ENCODE data around the gene ABCG2. TPM values are rescaled to one million over a fixed set of nuclear protein-coding genes. Genes with fewer than 3 reads are reported as not detected.
"Not testable (repeated sequence)": the region's sequence is repeated elsewhere in the genome, so short reads cannot be mapped to it uniquely, and the experiment has no call there.

Gene ABCG2
- total RNA-seq, 1 donor from 2014 or later, result 1.0 TPM

DNA sequence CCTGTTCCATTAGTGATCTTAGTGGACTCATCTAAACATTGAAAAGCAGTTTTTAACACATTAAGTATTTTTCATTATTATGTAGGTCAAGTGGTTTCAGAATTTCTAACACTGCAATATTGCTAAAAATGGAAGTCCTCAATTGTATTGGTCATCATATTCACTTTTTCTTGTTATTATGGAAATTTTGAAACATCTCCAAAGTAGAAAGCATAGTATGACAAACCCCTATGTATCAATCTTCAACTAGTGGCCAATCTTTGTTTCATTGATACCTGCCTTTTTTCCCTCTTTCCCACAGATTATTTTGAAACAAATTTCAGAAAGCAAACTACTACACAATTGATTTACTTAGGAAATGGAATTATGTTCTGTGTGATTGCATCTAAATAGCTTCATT, 14.5 kb upstream of the ABCG2 start:
- intact Hi-C loops (cut with DNase I), result no loop called here

DNA sequence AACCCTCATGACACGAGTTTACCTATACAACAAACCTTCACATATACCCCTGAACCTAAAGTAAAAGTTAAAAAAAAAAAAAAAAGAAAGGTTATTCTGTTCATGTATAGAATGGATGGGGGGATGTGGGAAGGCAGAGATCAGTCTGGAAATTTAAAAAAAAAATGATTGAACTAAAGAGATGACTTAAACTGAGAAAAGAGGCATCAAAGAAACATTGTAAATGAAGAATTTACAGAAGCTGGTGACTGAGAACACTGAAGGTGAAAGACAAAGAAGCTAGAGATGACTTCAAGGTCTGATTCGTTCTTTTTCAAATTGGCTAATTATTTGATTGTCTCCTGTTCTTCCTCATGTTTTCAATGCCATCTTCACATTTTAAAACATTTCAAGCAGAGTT, 12.8 kb upstream of the ABCG2 start:
- DNase-seq (ENCODE audit: missing footprints), result no peak
- intact Hi-C loops (cut with DNase I), result no loop called here
- ATAC-seq, result no peak

More for the DNA sequence above, 14.5 kb upstream of the ABCG2 start:
- DNase-seq (ENCODE audit: missing footprints), result no peak
- no peak for ATAC-seq

DNA sequence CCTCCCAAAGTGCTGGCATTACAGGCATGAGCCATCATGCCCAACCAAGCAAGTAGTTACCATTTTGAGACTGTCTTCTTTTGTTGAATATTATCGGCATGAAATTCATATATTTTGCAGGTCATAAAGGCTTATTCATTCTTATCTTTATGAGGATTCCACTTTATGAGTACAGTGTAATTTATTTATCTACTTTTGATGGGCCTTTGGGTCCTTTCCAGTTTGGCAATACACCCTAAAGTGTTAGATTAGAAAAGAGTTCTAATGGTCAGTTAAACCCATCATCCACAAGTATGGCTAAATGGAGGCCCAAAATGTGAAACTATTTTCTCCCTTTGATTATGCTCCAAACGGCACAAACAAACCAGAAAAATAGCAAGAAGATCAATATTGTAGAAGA, 10.9 kb upstream of the ABCG2 start:
- intact Hi-C loops (cut with DNase I), result no loop called here
- no peak for ATAC-seq

DNA sequence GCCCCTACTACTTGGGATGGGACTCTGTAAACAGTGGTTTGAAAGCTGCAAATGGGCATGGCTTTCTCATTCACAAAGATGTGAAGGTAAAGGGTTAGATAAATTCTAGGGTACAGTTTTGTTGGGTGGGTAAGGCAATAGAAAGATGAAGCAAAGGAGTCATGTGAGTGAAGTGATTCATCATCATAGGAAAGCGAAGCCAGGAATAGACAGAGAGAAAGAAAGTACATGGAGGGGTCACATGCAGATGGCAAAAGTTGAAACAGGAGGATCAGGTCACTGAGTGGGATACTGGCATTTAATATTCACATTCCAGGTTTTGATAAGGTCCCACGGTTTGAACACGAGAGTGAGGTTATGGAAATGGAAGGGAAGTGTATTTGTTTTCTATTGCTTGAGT, 8.2 kb upstream of the ABCG2 start:
- ATAC-seq, result no peak
- intact Hi-C loops (cut with DNase I), result no loop called here
- DNase-seq (ENCODE audit: missing footprints), result no peak

More for the DNA sequence above, 10.9 kb upstream of the ABCG2 start:
- DNase-seq (ENCODE audit: missing footprints), result no peak

DNA sequence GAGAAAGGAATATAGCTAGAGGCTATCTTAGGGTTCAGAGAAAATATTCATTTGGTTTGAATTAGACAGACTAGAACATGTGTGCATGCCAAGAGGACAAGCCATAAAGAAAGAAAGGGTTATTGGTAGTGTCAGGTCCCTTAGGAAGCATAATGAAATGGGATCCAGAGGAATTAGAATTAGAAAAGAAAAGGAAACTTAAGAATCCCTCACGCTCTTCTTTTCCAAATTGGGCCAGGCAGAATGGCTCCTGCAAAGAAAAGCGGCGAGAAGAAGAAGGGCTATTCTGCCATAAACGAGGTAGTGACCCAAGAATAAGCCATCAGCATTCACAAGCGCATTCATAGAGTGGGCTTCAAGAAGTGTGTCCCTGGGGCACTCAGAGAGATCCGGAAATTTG, 4.9 kb upstream of the ABCG2 start:
- DNase-seq (ENCODE audit: missing footprints), result no peak
- intact Hi-C loops (cut with DNase I), result no loop called here
- ATAC-seq, result no peak

DNA sequence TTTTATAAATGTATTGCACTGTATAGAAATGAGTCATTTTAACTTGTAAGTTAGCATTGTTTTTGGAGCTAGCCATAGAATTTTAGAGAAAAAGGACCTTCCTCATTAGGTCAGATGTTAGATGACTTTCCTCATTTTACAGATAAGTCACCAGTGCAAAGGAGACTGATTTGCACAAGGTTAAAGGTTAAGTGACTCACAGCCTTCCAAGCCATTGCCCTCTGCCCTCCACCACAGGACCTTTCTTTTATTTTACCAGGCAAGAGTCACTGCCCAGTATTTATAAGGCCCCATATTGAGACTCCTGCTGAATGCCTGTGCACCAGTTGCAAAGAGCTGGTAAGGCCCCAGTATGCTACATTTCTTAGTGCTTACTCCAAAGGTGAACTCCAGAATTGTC, 4.2 kb upstream of the ABCG2 start:
- intact Hi-C loops (cut with DNase I), result no loop called here
- ATAC-seq, result no peak
- DNase-seq (ENCODE audit: missing footprints), result no peak

DNA sequence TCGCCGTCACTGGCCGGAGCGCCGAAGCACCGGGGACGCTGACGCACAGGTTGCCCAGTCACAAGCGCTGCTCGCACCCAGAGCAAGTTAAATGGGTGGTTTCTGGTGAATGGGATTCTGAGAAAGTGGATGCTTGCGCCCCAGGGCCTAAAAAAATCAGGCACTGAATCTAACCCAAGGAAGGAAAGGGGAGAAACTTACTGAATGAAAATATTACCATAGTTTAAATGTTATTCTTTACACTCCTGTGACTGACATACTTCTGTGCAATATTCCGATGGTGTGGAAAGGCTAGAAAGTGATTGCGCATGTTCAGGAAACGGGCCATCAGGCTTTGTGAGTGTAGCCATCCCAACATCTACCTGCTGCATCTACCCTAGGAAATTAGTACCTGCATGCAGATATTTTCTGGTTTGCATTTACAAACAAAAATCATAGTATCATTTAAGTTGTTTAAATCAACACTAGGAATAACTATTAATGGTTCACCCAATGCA, 838 bp upstream of the ABCG2 start:
- peak; percentile 70 for DNase-seq (ENCODE audit: missing footprints)
- ATAC-seq, result no peak
- intact Hi-C loops (cut with DNase I), result no loop called here

DNA sequence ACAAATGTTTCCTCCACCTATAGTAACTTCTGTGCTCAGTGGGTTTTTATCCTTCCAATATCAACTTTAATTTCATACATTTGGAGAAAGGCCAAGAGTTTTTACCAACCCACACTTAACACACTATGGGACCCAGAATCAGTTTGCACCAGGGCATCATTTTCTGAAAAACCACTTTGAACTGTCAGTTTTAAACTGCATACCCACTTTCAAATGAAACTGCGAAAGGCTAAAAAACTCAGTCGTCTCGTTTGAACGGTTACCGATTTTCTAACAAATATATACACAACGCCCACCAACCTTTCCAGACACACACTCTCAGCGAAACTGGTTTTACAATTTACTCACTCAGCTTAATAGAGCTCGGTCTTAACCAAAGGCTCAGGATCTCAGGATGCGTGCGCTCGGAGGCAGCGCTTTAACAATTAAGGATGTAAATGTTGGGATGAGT, 376 bp downstream of the ABCG2 start:
- intact Hi-C loops (cut with DNase I), result no loop called here
- DNase-seq (ENCODE audit: missing footprints) (no peak), ATAC-seq (no peak)

DNA sequence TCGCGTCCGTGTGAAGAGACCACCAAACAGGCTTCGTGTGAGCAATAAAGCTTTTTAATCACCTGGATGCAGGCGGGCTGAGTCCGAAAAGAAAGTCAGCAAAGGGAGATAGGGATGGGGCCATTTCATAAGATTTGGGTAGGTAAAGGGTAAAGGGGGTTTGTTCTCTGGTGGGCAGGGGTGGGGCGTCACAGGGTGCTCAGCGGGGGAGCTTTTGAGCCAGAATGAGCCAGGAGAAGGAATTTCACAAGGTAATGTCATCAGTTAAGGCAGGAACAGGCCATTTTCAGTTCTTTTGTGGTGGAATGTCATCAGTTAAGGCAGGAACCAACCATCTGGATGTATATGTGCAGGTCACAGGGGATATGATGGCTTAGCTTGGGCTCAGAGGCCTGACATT, 6.1 kb downstream of the ABCG2 start:
- intact Hi-C loops (cut with DNase I); DNase-seq (ENCODE audit: missing footprints); ATAC-seq: not testable (repeated sequence)

DNA sequence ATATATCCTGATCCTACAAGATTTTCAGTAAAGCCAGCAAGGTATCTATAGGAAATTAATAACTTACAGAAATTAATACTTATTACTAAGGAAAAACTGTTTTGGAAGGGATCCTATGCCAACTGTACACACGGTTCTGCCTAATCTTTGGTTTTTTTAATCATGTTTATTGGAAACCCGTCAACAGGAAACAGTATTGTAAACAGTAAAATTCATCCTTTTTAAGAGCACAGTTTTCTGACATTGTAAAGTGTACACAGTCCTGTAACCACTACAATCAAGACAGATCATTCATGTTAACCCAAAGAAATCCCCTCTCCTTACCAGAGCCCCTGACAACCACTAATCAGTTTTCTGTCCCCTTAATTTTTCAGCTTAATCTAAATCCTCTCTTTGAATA, 9.9 kb downstream of the ABCG2 start:
- no peak for ATAC-seq
- intact Hi-C loops (cut with DNase I), result no loop called here
- no peak for DNase-seq (ENCODE audit: missing footprints)

DNA sequence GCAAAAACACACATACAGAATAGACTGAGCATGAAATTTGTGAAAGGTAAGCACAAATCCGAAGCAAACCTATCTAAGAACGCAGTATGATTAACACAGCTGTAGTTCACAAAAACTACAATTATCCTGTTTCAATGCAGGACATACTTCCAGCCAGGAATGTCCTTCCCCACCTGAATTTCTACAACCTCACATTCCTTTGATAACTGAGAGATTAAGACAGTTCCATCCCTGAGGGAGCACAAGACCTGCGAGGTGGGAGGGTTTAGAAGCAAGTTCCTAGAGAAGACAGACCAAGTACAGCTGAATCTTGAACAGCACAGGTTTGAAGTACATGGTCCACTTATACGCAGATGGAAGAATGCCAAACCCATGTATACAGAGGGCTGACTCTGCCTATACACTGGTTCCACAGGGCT, 10.6 kb downstream of the ABCG2 start:
- intact Hi-C loops (cut with DNase I), result no loop called here
- no peak for DNase-seq (ENCODE audit: missing footprints)
- ATAC-seq, result no peak

DNA sequence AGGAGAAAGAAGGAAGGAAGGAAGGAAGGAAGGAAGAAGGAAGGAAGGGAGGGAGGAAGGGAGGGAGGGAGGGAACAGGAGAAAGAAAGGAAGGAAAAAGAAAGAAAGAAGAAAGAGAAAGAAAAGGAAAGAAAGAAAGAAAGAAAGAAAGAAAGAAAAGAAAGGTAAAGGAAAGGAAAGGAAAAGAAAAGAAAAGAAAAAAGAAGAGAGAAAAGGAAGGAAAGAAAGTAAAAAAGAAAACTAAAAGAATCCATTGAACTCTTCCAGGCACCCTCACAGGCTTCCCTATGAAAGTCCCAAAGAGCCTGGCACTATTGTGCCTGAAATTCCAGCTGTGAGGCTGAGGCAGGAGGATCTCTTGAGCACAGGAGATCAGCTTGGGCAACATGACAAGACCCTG, 11.5 kb downstream of the ABCG2 start:
- intact Hi-C loops (cut with DNase I), result no loop called here
- DNase-seq (ENCODE audit: missing footprints) (no peak), ATAC-seq (no peak)

DNA sequence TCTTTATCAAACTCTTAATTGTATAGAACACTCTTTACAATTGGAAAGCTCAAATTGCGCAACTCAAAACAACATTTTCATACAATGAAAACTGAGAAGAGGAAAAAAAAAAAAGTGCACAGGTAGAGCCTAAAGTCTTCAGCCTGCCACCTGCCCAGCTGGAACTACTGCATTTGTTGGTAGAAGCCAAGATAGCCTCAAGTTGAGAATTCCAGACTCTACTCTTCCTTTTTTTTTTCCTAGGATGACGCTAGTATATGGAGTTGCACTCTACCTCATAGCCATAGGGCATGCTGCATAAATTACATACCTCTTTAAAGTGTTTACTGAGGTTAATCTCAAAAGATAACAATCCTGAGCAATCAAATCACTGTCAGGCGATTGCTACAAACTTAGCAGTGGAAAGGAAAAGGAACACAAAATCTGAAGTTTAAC, 13.6 kb downstream of the ABCG2 start:
- ATAC-seq (no peak), DNase-seq (ENCODE audit: missing footprints) (no peak)
- intact Hi-C loops (cut with DNase I), result no loop called here

DNA sequence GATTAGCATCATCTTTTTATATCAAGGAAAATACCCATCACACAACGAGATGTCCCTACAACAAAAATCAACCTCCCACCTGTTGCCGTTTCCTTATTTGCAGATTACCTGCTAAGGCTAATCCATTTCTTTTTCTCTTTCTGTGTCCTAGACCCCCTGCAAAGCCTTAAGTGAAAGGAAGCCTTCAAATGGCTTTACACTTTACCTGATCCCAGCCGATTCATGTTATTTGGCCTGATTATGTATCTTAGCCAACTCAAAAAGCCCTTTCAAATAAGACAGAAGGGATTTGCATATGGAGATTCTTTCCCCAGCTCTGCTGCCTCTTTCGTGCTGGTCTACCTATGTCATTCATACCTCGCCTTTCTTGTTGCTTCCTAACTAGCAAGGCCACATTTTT, 14.4 kb downstream of the ABCG2 start:
- DNase-seq (ENCODE audit: missing footprints) (no peak), ATAC-seq (no peak)
- intact Hi-C loops (cut with DNase I), result no loop called here

DNA sequence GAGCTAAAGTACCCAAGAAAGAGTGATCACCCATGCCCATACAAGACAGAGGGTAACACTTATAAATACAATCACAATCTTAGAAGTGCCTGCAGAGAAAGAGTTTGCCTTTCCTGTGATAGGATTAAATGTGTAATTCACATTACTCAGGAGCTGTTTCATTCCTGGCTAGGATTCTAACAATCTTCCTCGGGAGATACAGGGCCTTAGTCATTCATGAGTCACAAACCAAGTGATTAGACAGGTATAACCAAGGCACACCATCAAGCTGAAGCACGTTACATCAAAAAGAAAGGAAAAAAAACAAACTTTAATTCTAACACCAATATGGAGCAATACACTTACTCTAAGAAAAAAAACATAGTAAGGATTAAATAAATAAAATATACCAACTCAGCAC, 14.9 kb downstream of the ABCG2 start:
- intact Hi-C loops (cut with DNase I), result no loop called here
- ATAC-seq (no peak), DNase-seq (ENCODE audit: missing footprints) (no peak)

DNA sequence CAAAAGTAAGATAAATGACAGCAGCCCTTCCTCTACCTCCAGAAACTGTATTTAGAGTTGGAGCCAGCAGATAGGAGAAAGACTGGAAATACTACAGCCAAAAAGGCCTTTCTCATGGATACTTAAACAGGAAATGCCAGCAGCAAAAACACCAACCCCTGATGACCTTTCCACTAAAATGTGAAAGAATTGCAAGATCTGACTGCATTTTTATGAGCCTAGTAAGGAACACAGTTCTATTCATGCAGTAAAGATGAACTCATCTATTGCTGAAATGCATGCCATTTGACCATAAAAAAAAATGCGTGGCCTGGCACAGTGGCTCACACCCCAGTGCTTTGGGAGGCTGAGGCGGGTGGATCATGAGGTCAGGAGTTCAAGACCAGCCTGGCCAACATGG, 19.9 kb downstream of the ABCG2 start:
- DNase-seq (ENCODE audit: missing footprints) (no peak), ATAC-seq (no peak)
- intact Hi-C loops (cut with DNase I), result no loop called here

DNA sequence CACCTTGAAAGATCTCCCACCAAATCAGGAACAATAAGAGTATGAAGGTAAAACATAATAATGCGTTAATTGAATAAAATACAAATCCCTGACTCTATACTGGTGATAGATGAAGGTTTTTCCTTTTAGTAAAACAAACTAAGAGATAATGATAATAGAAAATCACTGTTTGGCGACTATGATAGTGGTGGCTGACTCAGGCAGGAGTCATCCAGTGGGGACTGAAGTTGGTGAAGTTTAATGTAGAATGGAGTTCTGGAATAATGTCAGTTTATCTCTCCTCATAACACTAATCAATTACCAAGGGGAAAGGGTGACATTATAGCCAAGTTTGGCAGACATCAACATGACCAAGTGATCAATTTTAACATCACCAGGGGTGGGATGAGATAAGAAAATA, 21.3 kb downstream of the ABCG2 start:
- intact Hi-C loops (cut with DNase I), result no loop called here
- ATAC-seq (no peak), DNase-seq (ENCODE audit: missing footprints) (no peak)

DNA sequence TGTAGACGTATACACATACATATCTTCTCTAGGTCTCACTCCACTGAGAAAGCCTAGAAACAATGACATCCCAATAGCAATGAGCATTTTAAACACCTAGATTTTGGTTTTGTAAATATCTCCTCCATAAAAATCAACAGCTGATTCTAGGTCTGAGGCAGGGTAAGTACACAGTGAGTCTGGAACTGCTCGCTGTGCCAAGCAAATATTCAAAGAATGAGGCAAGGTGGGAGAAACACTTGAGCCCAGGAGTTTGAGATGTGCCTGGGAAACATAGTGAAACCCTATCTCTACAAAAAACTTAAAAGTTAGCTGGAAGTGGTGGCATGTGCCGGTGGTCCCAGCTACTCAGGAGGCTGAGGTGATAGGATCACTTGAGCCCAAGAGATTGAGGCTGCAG, 22.2 kb downstream of the ABCG2 start:
- intact Hi-C loops (cut with DNase I), result no loop called here

DNA sequence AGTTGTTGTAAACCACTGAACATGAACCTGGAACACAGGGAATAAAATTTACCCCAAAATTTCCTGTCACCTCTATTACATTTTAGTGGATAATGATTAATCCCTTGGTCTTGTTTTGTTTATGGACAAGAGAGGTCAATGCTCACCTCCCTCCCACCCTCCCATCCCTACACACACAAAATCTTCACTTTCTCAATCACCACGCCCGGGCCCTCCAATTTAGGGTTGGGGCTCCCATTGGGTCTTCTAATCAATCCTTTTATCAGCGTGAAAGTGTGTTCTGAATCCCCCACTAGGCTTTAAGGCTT, 23.1 kb downstream of the ABCG2 start:
- intact Hi-C loops (cut with DNase I), result no loop called here
- ATAC-seq (no peak), DNase-seq (ENCODE audit: missing footprints) (no peak)

More for the DNA sequence above, 22.2 kb downstream of the ABCG2 start:
- ATAC-seq, result no peak
- DNase-seq (ENCODE audit: missing footprints), result no peak

DNA sequence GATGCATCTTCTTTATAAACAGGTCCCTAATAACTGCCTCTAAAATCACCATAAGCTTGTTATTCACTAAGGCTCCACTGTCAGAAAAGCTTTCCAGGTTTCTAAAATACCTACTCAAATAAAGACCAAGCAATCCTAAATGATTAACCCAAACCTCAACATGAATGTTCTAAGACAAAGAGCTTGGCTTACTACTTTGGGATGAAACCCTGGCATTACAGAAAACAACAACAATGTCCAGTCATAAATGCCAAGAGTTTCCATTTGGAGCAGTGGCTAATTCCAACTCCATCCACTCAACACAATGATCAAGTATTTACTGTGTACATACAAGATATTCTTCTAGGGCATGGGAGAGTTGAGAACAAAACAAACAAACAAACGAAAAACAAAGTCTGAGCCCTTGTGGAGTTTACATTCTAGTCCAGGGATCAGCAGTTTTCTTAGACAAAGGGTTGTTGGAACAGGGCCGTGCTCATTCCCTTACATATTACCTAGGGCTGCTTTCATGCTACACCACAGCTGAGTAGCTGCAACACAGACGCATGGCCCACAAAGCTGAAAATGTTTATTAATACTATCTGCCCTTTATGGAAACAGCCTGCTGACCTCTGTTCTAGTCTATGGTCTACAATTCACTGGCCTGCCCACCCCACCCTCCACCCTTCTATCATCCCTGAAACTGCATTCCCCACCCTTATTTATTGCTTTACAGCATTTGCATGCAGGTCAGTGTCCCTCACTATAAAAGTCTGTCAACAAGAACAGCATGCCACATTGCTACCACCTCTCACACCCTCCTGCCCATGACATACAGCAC, 23.7 kb downstream of the ABCG2 start:
- no peak for DNase-seq (ENCODE audit: missing footprints)
- ATAC-seq, result no peak
- intact Hi-C loops (cut with DNase I), result no loop called here

DNA sequence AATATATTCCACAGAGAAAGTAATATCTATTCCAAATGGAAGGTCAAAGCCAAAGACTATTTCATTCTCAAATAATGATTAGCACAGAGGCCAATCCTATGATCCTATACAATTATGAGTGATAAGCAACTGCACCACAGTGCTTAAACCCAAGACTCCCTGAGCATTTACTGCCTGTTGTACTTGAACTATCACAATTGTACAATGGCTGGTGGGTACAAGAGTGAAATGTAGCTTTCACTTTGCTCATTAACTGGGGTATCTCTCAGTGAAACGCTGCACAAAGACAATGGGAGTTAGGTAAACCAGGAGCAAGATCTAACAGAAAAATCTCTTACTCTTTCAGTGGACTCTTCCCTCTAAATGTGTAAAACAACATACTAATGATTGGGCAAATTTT, 24.3 kb downstream of the ABCG2 start:
- DNase-seq (ENCODE audit: missing footprints), result no peak
- no peak for ATAC-seq
- intact Hi-C loops (cut with DNase I), result no loop called here

Measured in Right ventricle myocardium inferior (tissue), 1 donor.